ENCODE data around the gene KYAT1.
"Not testable (repeated sequence)": the region's sequence is repeated elsewhere in the genome, so short reads cannot be mapped to it uniquely, and the experiment has no call there.

Gene KYAT1

GRCh38 chr9:128882677-128883603, 1.2 kb upstream of the KYAT1 start:
- no peak for DNase-seq

- no peak for DNase-seq
These were observed 3.9 kb downstream of the KYAT1 start for GRCh38 chr9:128877852-128878251.

- DNase-seq = not testable (repeated sequence)
These were observed 10.8 kb downstream of the KYAT1 start for GRCh38 chr9:128870941-128871265.

- DNase-seq = no peak
These were observed 11.4 kb downstream of the KYAT1 start for GRCh38 chr9:128870128-128870940.

- peak; percentile 54 for DNase-seq
These were observed 18.1 kb downstream of the KYAT1 start for GRCh38 chr9:128863647-128864046.

- DNase-seq = no peak
These were observed 19.3 kb downstream of the KYAT1 start for GRCh38 chr9:128862401-128862851.

- DNase-seq = no peak
These were observed 20.2 kb downstream of the KYAT1 start for GRCh38 chr9:128861501-128861900.

GRCh38 chr9:128860937-128861336, 20.8 kb downstream of the KYAT1 start:
- no peak for DNase-seq

GRCh38 chr9:128858476-128858875, 23.3 kb downstream of the KYAT1 start:
- DNase-seq = not testable (repeated sequence)

- not testable (repeated sequence) for DNase-seq
These were observed 27.3 kb downstream of the KYAT1 start for GRCh38 chr9:128854454-128854853.

GRCh38 chr9:128852646-128853045, 29.1 kb downstream of the KYAT1 start:
- not testable (repeated sequence) for DNase-seq

GRCh38 chr9:128851779-128852600, 29.8 kb downstream of the KYAT1 start:
- not testable (repeated sequence) for DNase-seq

GRCh38 chr9:128851024-128851423, 30.7 kb downstream of the KYAT1 start:
- DNase-seq = not testable (repeated sequence)

GRCh38 chr9:128847803-128848202, 33.9 kb downstream of the KYAT1 start:
- DNase-seq = no peak

- DNase-seq = no peak
These were observed 35.1 kb downstream of the KYAT1 start for GRCh38 chr9:128846680-128847030.

GRCh38 chr9:128845186-128845931, 36.4 kb downstream of the KYAT1 start:
- DNase-seq = no peak

GRCh38 chr9:128843171-128843570, 38.6 kb downstream of the KYAT1 start:
- not testable (repeated sequence) for DNase-seq

GRCh38 chr9:128841694-128842492, 39.9 kb downstream of the KYAT1 start:
- DNase-seq = no peak

GRCh38 chr9:128840524-128840923, 41.2 kb downstream of the KYAT1 start:
- DNase-seq = no peak

GRCh38 chr9:128838338-128838737, 43.4 kb downstream of the KYAT1 start:
- DNase-seq = no peak

- DNase-seq = no peak
These were observed 45.1 kb downstream of the KYAT1 start for GRCh38 chr9:128836509-128837145.
